WTC11 (cell line): ENCODE data around the gene ERH. TPM values are rescaled to one million over a fixed set of nuclear protein-coding genes. Genes with fewer than 3 reads are reported as not detected.

ENCODE experiments used
- ATAC-seq: fragments of 200-7000 bp; cut with Tn5 transposase; 2 replicates; pipeline ENCODE4 v1.10.0; 2021; ENCODE audit warnings: mild to moderate bottlenecking, moderate library complexity
- CTCF ChIA-PET: fragments of 300-600 bp; sonication (Branson Sonifier 250); formaldehyde crosslinking; loops from one replicate; lab custom pipeline; 2021; ENCODE audit warnings: antibody characterized with exemption; lab: Charles Lee
- POLR2A ChIA-PET: fragments of 350-600 bp; sonication (Branson Sonifier 250); formaldehyde crosslinking; loops from one replicate; lab custom pipeline; 2021; ENCODE audit warnings: antibody characterized with exemption; lab: Charles Lee
- DNase-seq: peaks from one replicate; pipeline ENCODE4 v3.0.0; 2021; ENCODE audit warnings: low spot score
- H3K27ac Mint-ChIP-seq: 2 replicates; pipeline ENCODE4 v1.8.0; 2021; ENCODE audit warnings: mixed read lengths
- H3K27me3 Mint-ChIP-seq: 2 replicates; pipeline ENCODE4 v1.8.0; 2021; ENCODE audit warnings: low read depth, mild to moderate bottlenecking, moderate library complexity, mixed read lengths
- H3K36me3 Mint-ChIP-seq: 2 replicates; pipeline ENCODE4 v1.8.0; 2021; ENCODE audit warnings: mixed read lengths
- H3K4me1 Mint-ChIP-seq: 2 replicates; pipeline ENCODE4 v1.8.0; 2022; ENCODE audit warnings: mixed read lengths
- H3K4me3 Mint-ChIP-seq: 2 replicates; pipeline ENCODE4 v1.8.0; 2021; ENCODE audit warnings: mild to moderate bottlenecking, moderate library complexity, mixed read lengths
- H3K9me3 Mint-ChIP-seq: 2 replicates; pipeline ENCODE4 v1.8.0; 2021; ENCODE audit warnings: mixed read lengths
- ATF1 ChIP-seq: sonication (generic); formaldehyde crosslinking; IDR thresholded peaks from 2 replicates; pipeline ENCODE4 v1.8.1; 2023; ENCODE audit warnings: mild to moderate bottlenecking, moderate library complexity, missing genetic modification reagents
- CDX4 ChIP-seq: fragments of 250-450 bp; sonication (Bioruptor Pico); IDR thresholded peaks from 2 replicates; pipeline ENCODE4 v1.9.0; 2021; ENCODE audit warnings: moderate library complexity, mild to moderate bottlenecking, inconsistent platforms, borderline replicate concordance
- CTCF ChIP-seq: fragments of 200-600 bp; IDR thresholded peaks from 2 replicates; pipeline ENCODE4 v1.8.0; 2022; ENCODE audit warnings: antibody characterized with exemption
- EMX1 ChIP-seq: fragments of 250-450 bp; sonication (Bioruptor Pico); IDR thresholded peaks from 2 replicates; pipeline ENCODE4 v1.8.0; 2021; ENCODE audit warnings: mild to moderate bottlenecking
- MXD4 ChIP-seq: fragments of 250-450 bp; sonication (Bioruptor Pico); IDR thresholded peaks from 2 replicates; pipeline ENCODE4 v1.8.0; 2021; ENCODE audit warnings: mild to moderate bottlenecking, moderate library complexity, borderline replicate concordance
- NR1H2 ChIP-seq: sonication (generic); formaldehyde crosslinking; IDR thresholded peaks from 2 replicates; pipeline ENCODE4 v1.9.0; 2021; ENCODE audit warnings: mild to moderate bottlenecking, moderate library complexity, missing genetic modification reagents
- PREB ChIP-seq: sonication (generic); formaldehyde crosslinking; IDR thresholded peaks from 2 replicates; pipeline ENCODE4 v1.8.1; 2022; ENCODE audit warnings: mild to moderate bottlenecking, missing genetic modification reagents, moderate library complexity, borderline replicate concordance
- SMAD3 ChIP-seq: sonication (generic); formaldehyde crosslinking; IDR thresholded peaks from 2 replicates; pipeline ENCODE4 v1.8.0; 2022; ENCODE audit warnings: missing genetic modification reagents, mild to moderate bottlenecking, borderline replicate concordance
- ZNF138 ChIP-seq: sonication (generic); formaldehyde crosslinking; conservative IDR thresholded peaks from 2 replicates; pipeline ENCODE4 v1.8.1; 2022; ENCODE audit warnings: mild to moderate bottlenecking, moderate library complexity, missing genetic modification reagents
- ZNF219 ChIP-seq: sonication (generic); formaldehyde crosslinking; IDR thresholded peaks from 2 replicates; pipeline ENCODE4 v1.8.0; 2023; ENCODE audit warnings: missing genetic modification reagents, mild to moderate bottlenecking, borderline replicate concordance
- ZNF263 ChIP-seq: sonication (generic); formaldehyde crosslinking; IDR thresholded peaks from 2 replicates; pipeline ENCODE4 v1.8.1; 2022; ENCODE audit warnings: low read depth, mild to moderate bottlenecking, moderate library complexity, missing genetic modification reagents
- ZNF317 ChIP-seq: sonication (generic); formaldehyde crosslinking; IDR thresholded peaks from 2 replicates; pipeline ENCODE4 v1.8.1; 2023; ENCODE audit warnings: low read depth, mild to moderate bottlenecking, moderate library complexity, missing genetic modification reagents, borderline replicate concordance
- total RNA-seq: library from RNA; stranded (reverse); gene quantifications from 3 replicates; pipeline ENCODE4 v1.2.3, GENCODE V29; 2021
- TF ChIP-seq, protein P1 (sequence below): sonication (generic); formaldehyde crosslinking; IDR thresholded peaks from 2 replicates; pipeline ENCODE4 v1.8.0; 2023; ENCODE audit warnings: mild to moderate bottlenecking, missing genetic modification reagents

ERH gene
- total RNA-seq, 1 experiment from 2014 or later, result 363 TPM

- no peak overlapping the region for H3K4me3 Mint-ChIP-seq
- H3K27me3 Mint-ChIP-seq, result no peaks in the 10 kb centered on the region
- no peak for TF ChIP-seq ZNF263 (CRISPR knock-in tag)
- TF ChIP-seq ZNF219 (CRISPR knock-in tag), result no peak
- no peak for TF ChIP-seq PREB
- no peak for TF ChIP-seq ZNF138 (CRISPR knock-in tag)
- no peak for TF ChIP-seq NR1H2 (CRISPR knock-in tag)
- TF ChIP-seq, protein P1, sequence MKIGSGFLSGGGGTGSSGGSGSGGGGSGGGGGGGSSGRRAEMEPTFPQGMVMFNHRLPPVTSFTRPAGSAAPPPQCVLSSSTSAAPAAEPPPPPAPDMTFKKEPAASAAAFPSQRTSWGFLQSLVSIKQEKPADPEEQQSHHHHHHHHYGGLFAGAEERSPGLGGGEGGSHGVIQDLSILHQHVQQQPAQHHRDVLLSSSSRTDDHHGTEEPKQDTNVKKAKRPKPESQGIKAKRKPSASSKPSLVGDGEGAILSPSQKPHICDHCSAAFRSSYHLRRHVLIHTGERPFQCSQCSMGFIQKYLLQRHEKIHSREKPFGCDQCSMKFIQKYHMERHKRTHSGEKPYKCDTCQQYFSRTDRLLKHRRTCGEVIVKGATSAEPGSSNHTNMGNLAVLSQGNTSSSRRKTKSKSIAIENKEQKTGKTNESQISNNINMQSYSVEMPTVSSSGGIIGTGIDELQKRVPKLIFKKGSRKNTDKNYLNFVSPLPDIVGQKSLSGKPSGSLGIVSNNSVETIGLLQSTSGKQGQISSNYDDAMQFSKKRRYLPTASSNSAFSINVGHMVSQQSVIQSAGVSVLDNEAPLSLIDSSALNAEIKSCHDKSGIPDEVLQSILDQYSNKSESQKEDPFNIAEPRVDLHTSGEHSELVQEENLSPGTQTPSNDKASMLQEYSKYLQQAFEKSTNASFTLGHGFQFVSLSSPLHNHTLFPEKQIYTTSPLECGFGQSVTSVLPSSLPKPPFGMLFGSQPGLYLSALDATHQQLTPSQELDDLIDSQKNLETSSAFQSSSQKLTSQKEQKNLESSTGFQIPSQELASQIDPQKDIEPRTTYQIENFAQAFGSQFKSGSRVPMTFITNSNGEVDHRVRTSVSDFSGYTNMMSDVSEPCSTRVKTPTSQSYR (CRISPR knock-in tag), result no peak
- no peak for TF ChIP-seq CDX4 (CRISPR knock-in tag)
- ChIA-PET POLR2A (no interaction called here), CTCF (interaction anchor here (1.1 kb wide), 1 partner anchor 132 kb away, joined by 4 read pairs; no protein-coding TSS in a partner anchor)
- DNase-seq, result no peak
- H3K4me1 Mint-ChIP-seq, result no peaks in the 10 kb centered on the region
- no peak overlapping the region for H3K27ac Mint-ChIP-seq
- H3K36me3 Mint-ChIP-seq, result peaks cover 36% of the 10 kb centered on the region
- no peak for ATAC-seq
- H3K9me3 Mint-ChIP-seq, result peaks cover 14% of the 10 kb centered on the region; the same call in 1 of the 2 replicates
Observed at GRCh38 chr14:69374235-69374634, 23.9 kb downstream of the ERH start.

GRCh38 chr14:69373104-69373503, 25.0 kb downstream of the ERH start:
- H3K4me1 Mint-ChIP-seq, result no peaks in the 10 kb centered on the region
- H3K27ac Mint-ChIP-seq, result no peak overlapping the region
- H3K36me3 Mint-ChIP-seq, result peaks cover 32% of the 10 kb centered on the region

More at GRCh38 chr14:69373104-69373503, 25.0 kb downstream of the ERH start:
- POLR2A ChIA-PET, result no interaction called here
- Mint-ChIP-seq H3K4me3 (no peak overlapping the region), H3K9me3 (peaks cover 14% of the 10 kb centered on the region; the same call in 1 of the 2 replicates)
- DNase-seq (no peak), ATAC-seq (no peak)
- CTCF ChIA-PET, result interaction anchor here (0.6 to 1.1 kb wide), 2 partner anchors 111 to 131 kb away, joined by 3 to 4 read pairs; no protein-coding TSS in a partner anchor
- TF ChIP-seq CTCF (no peak), EMX1 (CRISPR knock-in tag) (no peak), ATF1 (no peak), SMAD3 (CRISPR knock-in tag) (no peak), MXD4 (CRISPR knock-in tag) (no peak), PREB (no peak), ZNF317 (CRISPR knock-in tag) (no peak)
- TF ChIP-seq, all 79 proteins: peak for 0
- H3K27me3 Mint-ChIP-seq, result no peaks in the 10 kb centered on the region
